Activated naive CD8-positive, alpha-beta T cell treated with anti-CD3 and anti-CD28 coated beads for 36 hours (primary cell): ENCODE results near the gene GOPC. TPM values are rescaled to one million over a fixed set of nuclear protein-coding genes. Genes with fewer than 3 reads are reported as not detected.
"Not testable (repeated sequence)": the region's sequence is repeated elsewhere in the genome, so short reads cannot be mapped to it uniquely, and the experiment has no call there.

ENCODE experiments used
- DNase-seq: peaks from one replicate; pipeline ENCODE4 v3.0.0; 2021
- H3K27ac Mint-ChIP-seq: one replicate; pipeline ENCODE4 v1.8.0; 2022; ENCODE audit warnings: mild to moderate bottlenecking, moderate library complexity, mixed read lengths
- H3K27me3 Mint-ChIP-seq: one replicate; pipeline ENCODE4 v1.8.0; 2022; ENCODE audit warnings: mild to moderate bottlenecking, mixed read lengths
- H3K36me3 Mint-ChIP-seq: one replicate; pipeline ENCODE4 v1.8.0; 2021; ENCODE audit warnings: mild to moderate bottlenecking, mixed read lengths
- H3K4me1 Mint-ChIP-seq: one replicate; pipeline ENCODE4 v1.8.0; 2021; ENCODE audit warnings: mixed read lengths
- H3K4me3 Mint-ChIP-seq: one replicate; pipeline ENCODE4 v1.8.0; 2022; ENCODE audit warnings: mild to moderate bottlenecking, moderate library complexity, mixed read lengths
- H3K9me3 Mint-ChIP-seq: one replicate; pipeline ENCODE4 v1.8.0; 2022; ENCODE audit warnings: mixed read lengths
- total RNA-seq, 2 experiments: library from RNA; stranded (reverse); gene quantifications; one replicate each; pipeline ENCODE4 v1.2.3, GENCODE V29; 2021

GOPC gene
- total RNA-seq, 2 experiments from 2014 or later, result 16.1 TPM

GRCh38 chr6:117521791-117522502 is 80.4 kb downstream of the GOPC start:
- no peak for DNase-seq
- H3K36me3 Mint-ChIP-seq, result no peaks in the 10 kb centered on the region
- no peaks in the 10 kb centered on the region for H3K4me1 Mint-ChIP-seq
- peaks cover 3% of the 10 kb centered on the region for H3K27me3 Mint-ChIP-seq
- H3K4me3 Mint-ChIP-seq, result no peak overlapping the region
- no peak overlapping the region for H3K27ac Mint-ChIP-seq
- no peaks in the 10 kb centered on the region for H3K9me3 Mint-ChIP-seq

- H3K4me1 Mint-ChIP-seq, result no peaks in the 10 kb centered on the region
Observed at GRCh38 chr6:117520603-117521395, 81.5 kb downstream of the GOPC start.

GRCh38 chr6:117518870-117519269 is 83.4 kb downstream of the GOPC start:
- Mint-ChIP-seq H3K36me3 (no peaks in the 10 kb centered on the region), H3K27ac (no peak overlapping the region), H3K4me1 (no peaks in the 10 kb centered on the region), H3K4me3 (no peak overlapping the region), H3K27me3 (peaks cover 3% of the 10 kb centered on the region), H3K9me3 (no peaks in the 10 kb centered on the region)
- no peak for DNase-seq

More at GRCh38 chr6:117520603-117521395, 81.5 kb downstream of the GOPC start:
- H3K4me3 Mint-ChIP-seq, result no peak overlapping the region
- no peaks in the 10 kb centered on the region for H3K36me3 Mint-ChIP-seq
- H3K9me3 Mint-ChIP-seq, result no peaks in the 10 kb centered on the region
- no peak for DNase-seq
- H3K27me3 Mint-ChIP-seq, result peaks cover 3% of the 10 kb centered on the region
- H3K27ac Mint-ChIP-seq, result no peak overlapping the region

GRCh38 chr6:117517995-117518394 is 84.3 kb downstream of the GOPC start:
- H3K27me3 Mint-ChIP-seq, DNase-seq, H3K36me3 Mint-ChIP-seq, H3K9me3 Mint-ChIP-seq, H3K4me1 Mint-ChIP-seq, H3K27ac Mint-ChIP-seq, H3K4me3 Mint-ChIP-seq: not testable (repeated sequence)

- Mint-ChIP-seq H3K27ac (no peak overlapping the region), H3K4me3 (no peak overlapping the region), H3K9me3 (no peaks in the 10 kb centered on the region), H3K4me1 (no peaks in the 10 kb centered on the region), H3K36me3 (no peaks in the 10 kb centered on the region), H3K27me3 (no peaks in the 10 kb centered on the region)
- DNase-seq, result no peak
Observed at GRCh38 chr6:117515326-117515725, 87.0 kb downstream of the GOPC start.

GRCh38 chr6:117514655-117515054 is 87.7 kb downstream of the GOPC start:
- H3K27me3 Mint-ChIP-seq, result no peaks in the 10 kb centered on the region

GRCh38 chr6:117513778-117514365 is 88.4 kb downstream of the GOPC start:
- no peak overlapping the region for H3K27ac Mint-ChIP-seq
- H3K4me3 Mint-ChIP-seq, result no peak overlapping the region
- no peak for DNase-seq
- H3K9me3 Mint-ChIP-seq, result no peaks in the 10 kb centered on the region
- H3K4me1 Mint-ChIP-seq, result no peaks in the 10 kb centered on the region
- no peaks in the 10 kb centered on the region for H3K36me3 Mint-ChIP-seq
- no peaks in the 10 kb centered on the region for H3K27me3 Mint-ChIP-seq

More at GRCh38 chr6:117514655-117515054, 87.7 kb downstream of the GOPC start:
- Mint-ChIP-seq H3K36me3 (no peaks in the 10 kb centered on the region), H3K27ac (no peak overlapping the region), H3K4me3 (no peak overlapping the region), H3K9me3 (no peaks in the 10 kb centered on the region), H3K4me1 (no peaks in the 10 kb centered on the region)
- DNase-seq, result no peak

GRCh38 chr6:117512987-117513573 is 89.2 kb downstream of the GOPC start:
- no peaks in the 10 kb centered on the region for H3K9me3 Mint-ChIP-seq
- H3K4me1 Mint-ChIP-seq, result no peaks in the 10 kb centered on the region
- H3K27me3 Mint-ChIP-seq, result no peaks in the 10 kb centered on the region
- no peak overlapping the region for H3K4me3 Mint-ChIP-seq
- no peaks in the 10 kb centered on the region for H3K36me3 Mint-ChIP-seq
- no peak overlapping the region for H3K27ac Mint-ChIP-seq
- no peak for DNase-seq

- no peak for DNase-seq
- Mint-ChIP-seq H3K36me3 (no peaks in the 10 kb centered on the region), H3K9me3 (no peaks in the 10 kb centered on the region), H3K4me3 (no peak overlapping the region), H3K27ac (no peak overlapping the region), H3K4me1 (no peaks in the 10 kb centered on the region), H3K27me3 (no peaks in the 10 kb centered on the region)
Observed at GRCh38 chr6:117512056-117512828, 90.1 kb downstream of the GOPC start.

Other genes with a start within 250 kb of the GOPC start
- gene ROS1, start 176.6 kb downstream of the GOPC start, total RNA-seq, result not detected
- 1 to 10 TPM; 1.9 to 2.4 TPM for gene DCBLD1, start 119.8 kb downstream of the GOPC start, total RNA-seq
- 10 to 100 TPM; 63.7 to 64.1 TPM for gene NUS1, start 73.0 kb upstream of the GOPC start, total RNA-seq